ENCODE data around the gene PLA2G4C.
"Not testable (repeated sequence)": the region's sequence is repeated elsewhere in the genome, so short reads cannot be mapped to it uniquely, and the experiment has no call there.

PLA2G4C gene

GRCh38 chr19:48111280-48111679 lies 663 bp upstream of the PLA2G4C start:
- DNase-seq (ENCODE audit: low spot score) = no peak

GRCh38 chr19:48108997-48109782 lies 1.4 kb downstream of the PLA2G4C start:
- DNase-seq (ENCODE audit: low spot score) = no peak

GRCh38 chr19:48103922-48104321 lies 6.7 kb downstream of the PLA2G4C start:
- DNase-seq (ENCODE audit: low spot score) = no peak

GRCh38 chr19:48102870-48103751 lies 7.5 kb downstream of the PLA2G4C start:
- DNase-seq (ENCODE audit: low spot score) = peak; percentile 31

- no peak for DNase-seq (ENCODE audit: low spot score)
Observed at GRCh38 chr19:48095612-48096175, 14.9 kb downstream of the PLA2G4C start.

GRCh38 chr19:48094855-48095203 lies 15.8 kb downstream of the PLA2G4C start:
- no peak for DNase-seq (ENCODE audit: low spot score)

GRCh38 chr19:48094129-48094854 lies 16.3 kb downstream of the PLA2G4C start:
- DNase-seq (ENCODE audit: low spot score) = no peak

GRCh38 chr19:48091111-48091718 lies 19.4 kb downstream of the PLA2G4C start:
- not testable (repeated sequence) for DNase-seq (ENCODE audit: low spot score)

GRCh38 chr19:48090281-48090802 lies 20.3 kb downstream of the PLA2G4C start:
- DNase-seq (ENCODE audit: low spot score) = no peak

- not testable (repeated sequence) for DNase-seq (ENCODE audit: low spot score)
Observed at GRCh38 chr19:48088991-48089390, 21.6 kb downstream of the PLA2G4C start.

- no peak for DNase-seq (ENCODE audit: low spot score)
Observed at GRCh38 chr19:48085904-48086864, 24.4 kb downstream of the PLA2G4C start.

- no peak for DNase-seq (ENCODE audit: low spot score)
Observed at GRCh38 chr19:48085076-48085475, 25.5 kb downstream of the PLA2G4C start.

GRCh38 chr19:48081106-48081505 lies 29.5 kb downstream of the PLA2G4C start:
- no peak for DNase-seq (ENCODE audit: low spot score)

GRCh38 chr19:48070177-48070769 lies 40.3 kb downstream of the PLA2G4C start:
- DNase-seq (ENCODE audit: low spot score) = not testable (repeated sequence)

- no peak for DNase-seq (ENCODE audit: low spot score)
Observed at GRCh38 chr19:48069435-48069834, 41.2 kb downstream of the PLA2G4C start.

GRCh38 chr19:48064509-48064908 lies 46.1 kb downstream of the PLA2G4C start:
- no peak for DNase-seq (ENCODE audit: low spot score)

- DNase-seq (ENCODE audit: low spot score) = no peak
Observed at GRCh38 chr19:48061401-48062344, 48.9 kb downstream of the PLA2G4C start.

- no peak for DNase-seq (ENCODE audit: low spot score)
Observed at GRCh38 chr19:48060381-48060780, 50.2 kb downstream of the PLA2G4C start.

- no peak for DNase-seq (ENCODE audit: low spot score)
Observed at GRCh38 chr19:48059331-48059730, 51.3 kb downstream of the PLA2G4C start.

Measured in CD4-positive, alpha-beta T cell treated with Interleukin-15 for 4 hours (primary cell).